GM18909 (cell line): ENCODE data around the gene LHPP.
"Not testable (repeated sequence)": the region's sequence is repeated elsewhere in the genome, so short reads cannot be mapped to it uniquely, and the experiment has no call there.

Experiments used
- ATAC-seq: cut with Tn5 transposase; IDR thresholded peaks from one replicate; pipeline ENCODE4 v1.9.1; 2021; ENCODE audit warnings: mild to moderate bottlenecking; ENCODE audit not compliant: unreplicated experiment, poor library complexity

LHPP gene, protein sequence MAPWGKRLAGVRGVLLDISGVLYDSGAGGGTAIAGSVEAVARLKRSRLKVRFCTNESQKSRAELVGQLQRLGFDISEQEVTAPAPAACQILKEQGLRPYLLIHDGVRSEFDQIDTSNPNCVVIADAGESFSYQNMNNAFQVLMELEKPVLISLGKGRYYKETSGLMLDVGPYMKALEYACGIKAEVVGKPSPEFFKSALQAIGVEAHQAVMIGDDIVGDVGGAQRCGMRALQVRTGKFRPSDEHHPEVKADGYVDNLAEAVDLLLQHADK

DNA sequence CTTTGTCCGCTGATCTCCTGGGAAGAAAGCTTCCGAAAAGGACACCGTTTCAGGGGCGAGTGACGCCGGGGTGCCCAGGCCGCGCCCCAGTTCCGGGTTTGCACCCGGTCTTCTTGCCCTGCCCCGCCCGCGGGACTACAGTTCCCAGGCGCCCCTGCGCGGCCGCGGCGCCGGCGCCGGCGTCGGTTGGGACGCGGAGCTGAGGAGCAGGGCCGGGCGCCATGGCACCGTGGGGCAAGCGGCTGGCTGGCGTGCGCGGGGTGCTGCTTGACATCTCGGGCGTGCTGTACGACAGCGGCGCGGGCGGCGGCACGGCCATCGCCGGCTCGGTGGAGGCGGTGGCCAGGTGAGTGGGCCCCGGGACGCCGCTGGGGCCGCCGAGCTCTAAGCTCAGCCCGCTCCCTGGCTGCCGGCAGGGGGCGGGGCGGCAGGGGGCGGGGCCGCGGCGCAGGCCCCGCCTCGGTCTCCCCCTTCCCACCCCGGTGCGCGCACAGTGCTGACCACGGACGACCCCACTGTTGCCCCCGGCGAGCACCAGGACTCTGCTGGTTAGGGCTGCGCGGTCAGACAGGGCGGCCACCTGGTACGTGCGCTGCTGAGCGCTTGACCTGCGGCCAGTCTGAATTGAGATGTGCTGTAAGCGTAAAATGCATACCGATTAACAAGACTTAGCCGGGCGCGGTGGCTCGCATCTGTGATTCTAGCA is at the start of gene LHPP:
Gene LHPP, plus strand, starts transcription at position 182 of the 706 bp plus-strand sequence. Its CDS starts 40 bp downstream, at position 222.
- ATAC-seq, result peak; percentile 96

GRCh38 chr10:124414076-124414475 is 47.5 kb upstream of the LHPP start:
- no peak for ATAC-seq

GRCh38 chr10:124415210-124415609 is 46.4 kb upstream of the LHPP start:
- ATAC-seq, result no peak

DNA sequence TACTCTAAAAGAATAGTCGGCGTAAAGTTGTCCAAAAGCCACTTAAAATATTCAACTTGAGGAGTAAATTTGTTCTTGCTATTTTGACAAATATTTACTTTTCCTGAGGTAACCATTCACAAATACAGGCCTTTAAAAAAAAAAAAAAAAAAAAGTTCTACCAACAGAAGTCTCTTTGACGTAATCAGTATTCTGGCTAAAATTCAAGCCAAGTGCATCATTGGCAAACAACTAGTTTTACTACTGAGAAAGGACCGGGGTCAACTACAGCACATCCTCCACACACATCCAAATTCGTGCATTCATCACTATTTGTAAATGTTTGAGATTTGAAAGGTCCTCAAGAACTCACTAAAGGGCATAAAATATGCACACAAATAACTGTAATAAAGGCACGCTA is 44.9 kb upstream of the LHPP start:
- ATAC-seq, result no peak

DNA sequence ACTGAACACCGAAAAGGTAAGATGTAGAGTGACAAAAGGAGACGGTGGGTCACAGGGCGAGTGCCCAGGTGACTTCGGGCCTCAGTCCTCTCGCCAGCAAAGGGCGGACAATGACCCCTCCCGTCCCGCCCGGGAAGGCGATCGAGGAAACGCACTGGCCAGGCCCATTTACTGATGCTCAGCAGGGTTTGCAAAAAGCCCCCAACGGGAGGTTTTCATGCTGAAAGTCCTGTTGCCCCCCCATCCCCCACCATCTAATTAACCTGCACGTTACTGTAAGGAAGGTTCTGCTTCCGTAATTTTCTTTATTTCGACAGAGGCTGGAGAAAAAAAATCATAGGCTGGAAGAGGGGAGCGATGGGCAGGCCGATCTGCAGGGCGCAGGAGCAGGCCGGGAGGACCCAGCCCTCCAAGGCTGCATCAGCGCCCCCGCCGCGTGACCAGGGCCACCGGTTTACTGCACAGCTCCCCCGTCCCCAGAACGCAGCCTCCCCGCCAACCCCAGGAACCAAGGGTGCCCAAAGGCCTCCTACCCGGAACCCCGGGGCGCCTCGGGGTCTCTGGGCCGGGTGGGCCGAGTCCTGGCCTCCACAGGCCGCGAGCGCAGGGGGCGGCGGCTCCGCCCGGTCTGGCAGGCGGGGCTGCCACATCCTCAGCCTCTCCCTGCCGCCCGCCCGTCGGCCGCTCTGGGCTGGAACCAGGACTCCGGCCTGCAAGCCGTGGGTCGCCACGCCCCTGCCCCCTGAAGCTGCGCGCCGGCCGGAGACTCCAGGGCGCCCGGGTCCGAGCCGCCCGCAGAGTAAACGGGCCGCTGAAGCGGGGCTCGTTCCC is 43.5 kb upstream of the LHPP start:
- ATAC-seq, result peak; percentile 38

GRCh38 chr10:124418726-124419501 is 42.7 kb upstream of the LHPP start, which contains the start of gene OAT:
Gene OAT, minus strand, starts transcription at chr10:124418923. Its CDS starts 6,752 bp downstream, at chr10:124412171.
- peak; percentile 95 for ATAC-seq

GRCh38 chr10:124419635-124420034 is 42.0 kb upstream of the LHPP start:
- ATAC-seq, result no peak

DNA sequence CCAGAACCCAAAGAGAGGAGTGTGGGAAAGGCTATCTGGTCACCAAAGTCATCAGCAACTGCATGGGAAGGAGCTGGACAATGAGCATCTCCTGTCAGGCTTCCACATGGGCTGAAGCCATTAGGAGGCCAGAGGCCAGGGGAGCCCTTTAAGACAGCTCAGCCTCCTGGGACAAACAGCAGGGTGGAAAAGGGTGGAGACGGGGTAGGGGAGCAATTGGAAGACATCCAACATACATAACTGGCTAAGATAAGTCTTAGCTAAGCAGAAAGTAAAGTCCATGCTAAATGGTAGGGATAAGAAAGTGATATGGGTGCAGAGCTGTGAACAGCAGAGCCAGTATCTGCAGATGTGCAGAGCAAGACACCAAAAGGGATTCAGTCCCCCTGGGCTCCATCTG is 41.4 kb upstream of the LHPP start:
- no peak for ATAC-seq

GRCh38 chr10:124422742-124423141 is 38.9 kb upstream of the LHPP start:
- ATAC-seq, result no peak

DNA sequence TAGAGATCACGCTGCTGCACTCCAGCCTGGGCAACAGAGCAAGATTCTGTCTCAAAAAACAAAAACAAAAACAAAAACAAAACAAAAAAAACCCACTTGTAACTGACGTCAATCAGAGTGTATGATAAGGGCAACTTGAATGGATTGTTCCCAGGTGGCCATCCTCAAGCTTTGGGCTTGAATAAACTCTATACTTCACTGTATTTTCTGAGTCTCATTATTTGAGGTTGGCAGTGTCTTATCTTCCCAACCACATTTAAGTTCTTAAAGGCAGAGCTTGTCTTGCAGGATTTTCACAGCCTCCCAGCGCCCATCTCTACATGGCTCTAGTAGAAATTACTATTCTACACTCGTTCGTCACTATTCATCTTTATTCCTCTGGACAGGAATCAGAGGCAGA is 37.8 kb upstream of the LHPP start:
- ATAC-seq, result no peak

GRCh38 chr10:124425227-124425962 is 36.2 kb upstream of the LHPP start:
- no peak for ATAC-seq

GRCh38 chr10:124428207-124428777 is 33.3 kb upstream of the LHPP start:
- no peak for ATAC-seq

DNA sequence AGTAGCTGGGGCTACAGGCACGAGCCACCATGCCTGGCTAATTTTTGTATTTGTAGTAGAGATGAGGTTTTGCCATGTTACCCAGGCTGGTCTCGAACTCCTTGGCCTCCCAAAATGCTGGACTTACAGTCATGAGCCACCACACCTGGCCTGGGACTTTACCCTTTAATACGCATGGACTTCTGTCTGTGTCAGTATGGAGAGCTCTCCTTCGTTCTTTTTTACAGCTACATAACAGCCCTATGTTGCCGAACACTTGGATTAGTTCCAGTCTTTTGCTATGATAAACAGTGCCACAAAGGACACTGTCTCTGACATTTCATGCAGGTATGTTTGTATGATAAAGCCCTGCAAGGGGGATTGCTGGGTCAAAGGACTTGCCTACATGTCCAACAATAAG is 32.0 kb upstream of the LHPP start:
- no peak for ATAC-seq

GRCh38 chr10:124430077-124430476 is 31.5 kb upstream of the LHPP start:
- ATAC-seq, result no peak

DNA sequence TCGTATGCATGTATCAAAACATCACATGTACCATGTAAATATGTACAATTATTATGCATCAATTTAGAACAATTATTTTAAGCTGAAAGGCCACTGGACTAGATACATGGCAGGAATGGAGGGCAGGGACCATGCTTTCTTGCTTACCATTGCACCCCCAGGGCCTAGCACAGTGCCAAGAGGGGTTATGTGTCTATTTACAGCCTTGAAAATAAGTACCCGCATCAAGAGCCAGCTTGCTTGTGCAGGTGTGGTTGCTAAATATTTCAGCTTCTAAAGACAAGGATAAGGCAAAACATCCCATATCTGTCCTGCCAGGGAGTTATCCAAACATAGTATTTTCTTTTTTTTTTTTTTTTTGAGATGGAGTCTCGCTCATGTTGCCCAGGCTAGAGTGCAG is 28.2 kb upstream of the LHPP start:
- no peak for ATAC-seq

DNA sequence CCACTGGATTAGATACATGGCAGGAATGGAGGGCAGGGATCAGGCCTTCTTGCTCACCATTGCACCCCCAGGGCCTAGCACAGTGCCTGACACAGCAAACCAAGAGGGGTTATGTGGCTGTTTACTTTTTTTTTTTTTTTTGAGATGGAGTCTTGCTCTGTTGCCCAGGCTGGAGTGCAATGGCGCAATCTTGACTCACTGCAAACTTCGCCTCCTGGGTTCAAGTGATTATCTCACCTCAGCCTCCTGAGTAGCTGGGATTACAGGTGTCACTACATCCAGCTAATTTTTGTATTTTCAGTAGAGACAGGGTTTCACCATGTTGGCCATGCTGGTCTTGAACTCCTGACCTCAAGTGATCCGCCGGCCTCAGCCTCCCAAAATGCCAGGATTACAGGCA is 25.9 kb upstream of the LHPP start:
- ATAC-seq, result not testable (repeated sequence)

DNA sequence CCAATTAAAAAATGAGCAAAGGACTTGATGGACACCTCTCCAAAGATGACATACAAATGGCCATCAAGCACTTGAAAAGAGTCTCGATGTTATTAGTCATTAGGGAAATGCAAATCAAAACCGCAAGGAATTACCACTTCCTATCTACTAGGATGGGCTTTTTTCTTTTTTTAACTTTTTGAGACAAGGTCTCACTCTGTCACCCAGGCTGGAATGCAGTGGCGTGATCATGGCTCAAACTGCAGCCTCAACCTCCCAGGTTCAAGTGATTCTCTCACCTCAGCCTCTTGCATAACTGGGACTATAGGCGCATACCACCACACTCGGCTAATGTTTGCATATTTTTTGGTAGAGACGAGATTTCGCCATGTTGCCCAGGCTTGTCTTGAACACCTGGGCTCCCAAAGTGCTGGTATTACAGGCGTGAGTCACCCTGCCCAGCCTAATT is 25.4 kb upstream of the LHPP start:
- peak; percentile 64 for ATAC-seq

DNA sequence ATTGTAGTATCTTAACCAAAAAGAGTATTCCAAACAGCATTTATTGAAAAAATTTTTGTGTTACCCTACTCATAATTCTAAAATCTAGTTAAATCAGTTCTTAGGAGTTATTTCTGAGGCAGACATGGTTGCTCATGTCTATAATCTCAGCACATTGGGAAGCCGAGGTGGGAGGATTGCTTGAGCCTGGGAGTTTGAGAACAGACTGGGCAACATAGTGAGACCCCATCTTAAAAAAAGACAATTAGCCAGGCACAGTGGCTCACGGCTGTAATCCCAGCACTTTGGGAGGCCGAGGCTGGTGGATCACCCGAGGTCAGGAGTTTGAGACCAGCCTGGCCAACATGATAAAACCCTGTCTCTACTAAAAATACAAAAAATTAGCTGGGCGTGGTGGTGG is 19.9 kb upstream of the LHPP start:
- not testable (repeated sequence) for ATAC-seq
